Measurements from ENCODE around the gene EPS8L2. TPM values are rescaled to one million over a fixed set of nuclear protein-coding genes. Genes with fewer than 3 reads are reported as not detected.

The EPS8L2 gene
- total and polyA plus RNA-seq, 2 of the 13 experiments (the other 11 are each of a cell fraction or from before 2014, with no cell fraction given) = 89.3 to 416 TPM

GRCh38 chr11:706957-707816, 1.2 kb downstream of the EPS8L2 start (continued):
- TF ChIP-seq ZNF318 (CRISPR knock-in tag; IDR thresholded peaks at IDR 0.05) (peak; percentile 65; the same call in 1 of the 2 replicates), ARNTL (CRISPR knock-in tag; IDR thresholded peaks at IDR 0.05) (peak; percentile 88), ZNF432 (CRISPR knock-in tag; IDR thresholded peaks at IDR 0.05; ENCODE audit: borderline replicate concordance) (no peak), MYPOP (CRISPR knock-in tag; IDR thresholded peaks at IDR 0.05) (peak; percentile 80; the same call in 1 of the 2 replicates), CEBPB (IDR thresholded peaks at IDR 0.05; ENCODE audit: borderline replicate concordance, low read depth, low read length) (no peak), ZBTB8A (CRISPR knock-in tag; IDR thresholded peaks at IDR 0.05; ENCODE audit: borderline replicate concordance, low read depth) (no peak), ZNF740 (CRISPR knock-in tag; IDR thresholded peaks at IDR 0.05) (peak; percentile 15; the same call in 1 of the 2 replicates), CEBPZ (IDR thresholded peaks at IDR 0.05; ENCODE audit: low read length) (no peak), ZNF124 (CRISPR knock-in tag; IDR thresholded peaks at IDR 0.05) (no peak), ARID5B (CRISPR knock-in tag; IDR thresholded peaks at IDR 0.05) (peak; percentile 69)

Measured in HepG2 (cell line).